ENCODE data around the gene HLTF. TPM values are rescaled to one million over a fixed set of nuclear protein-coding genes. Genes with fewer than 3 reads are reported as not detected.

Gene HLTF
- total RNA-seq, 1 donor from 2014 or later, result 15.9 TPM

- peaks cover 1% of the 10 kb centered on the region for H3K27me3 Mint-ChIP-seq (ENCODE audit: unreplicated experiment)
- TF ChIP-seq, protein P1, sequence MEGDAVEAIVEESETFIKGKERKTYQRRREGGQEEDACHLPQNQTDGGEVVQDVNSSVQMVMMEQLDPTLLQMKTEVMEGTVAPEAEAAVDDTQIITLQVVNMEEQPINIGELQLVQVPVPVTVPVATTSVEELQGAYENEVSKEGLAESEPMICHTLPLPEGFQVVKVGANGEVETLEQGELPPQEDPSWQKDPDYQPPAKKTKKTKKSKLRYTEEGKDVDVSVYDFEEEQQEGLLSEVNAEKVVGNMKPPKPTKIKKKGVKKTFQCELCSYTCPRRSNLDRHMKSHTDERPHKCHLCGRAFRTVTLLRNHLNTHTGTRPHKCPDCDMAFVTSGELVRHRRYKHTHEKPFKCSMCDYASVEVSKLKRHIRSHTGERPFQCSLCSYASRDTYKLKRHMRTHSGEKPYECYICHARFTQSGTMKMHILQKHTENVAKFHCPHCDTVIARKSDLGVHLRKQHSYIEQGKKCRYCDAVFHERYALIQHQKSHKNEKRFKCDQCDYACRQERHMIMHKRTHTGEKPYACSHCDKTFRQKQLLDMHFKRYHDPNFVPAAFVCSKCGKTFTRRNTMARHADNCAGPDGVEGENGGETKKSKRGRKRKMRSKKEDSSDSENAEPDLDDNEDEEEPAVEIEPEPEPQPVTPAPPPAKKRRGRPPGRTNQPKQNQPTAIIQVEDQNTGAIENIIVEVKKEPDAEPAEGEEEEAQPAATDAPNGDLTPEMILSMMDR (IDR thresholded peaks at IDR 0.05; ENCODE audit: unreplicated experiment), result no peak
- DNase-seq (ENCODE audit: low spot score), result no peak
- no peak overlapping the region for H3K27ac Mint-ChIP-seq (ENCODE audit: unreplicated experiment)
- H3K4me3 Mint-ChIP-seq (ENCODE audit: unreplicated experiment), result no peak overlapping the region
- H3K4me1 Mint-ChIP-seq (ENCODE audit: unreplicated experiment), result no peaks in the 10 kb centered on the region
- no peaks in the 10 kb centered on the region for H3K36me3 Mint-ChIP-seq (ENCODE audit: low read depth, unreplicated experiment)
- no peaks in the 10 kb centered on the region for H3K9me3 Mint-ChIP-seq (ENCODE audit: unreplicated experiment)
Measured at GRCh38 chr3:149118724-149119123, 32.4 kb upstream of the HLTF start.

- TF ChIP-seq, protein P1 (IDR thresholded peaks at IDR 0.05; ENCODE audit: unreplicated experiment), result no peak
- Mint-ChIP-seq H3K27me3 (ENCODE audit: unreplicated experiment) (peaks cover 1% of the 10 kb centered on the region), H3K27ac (ENCODE audit: unreplicated experiment) (no peak overlapping the region), H3K4me1 (ENCODE audit: unreplicated experiment) (no peaks in the 10 kb centered on the region), H3K9me3 (ENCODE audit: unreplicated experiment) (no peaks in the 10 kb centered on the region), H3K36me3 (ENCODE audit: low read depth, unreplicated experiment) (peaks cover 2% of the 10 kb centered on the region), H3K4me3 (ENCODE audit: unreplicated experiment) (no peak overlapping the region)
- DNase-seq (ENCODE audit: low spot score), result no peak
Measured at GRCh38 chr3:149115114-149115513, 28.8 kb upstream of the HLTF start.

- no peak overlapping the region for H3K27ac Mint-ChIP-seq (ENCODE audit: unreplicated experiment)
- peaks cover 1% of the 10 kb centered on the region for H3K27me3 Mint-ChIP-seq (ENCODE audit: unreplicated experiment)
- no peak for DNase-seq (ENCODE audit: low spot score)
Measured at GRCh38 chr3:149114458-149114857, 28.1 kb upstream of the HLTF start.

DNA sequence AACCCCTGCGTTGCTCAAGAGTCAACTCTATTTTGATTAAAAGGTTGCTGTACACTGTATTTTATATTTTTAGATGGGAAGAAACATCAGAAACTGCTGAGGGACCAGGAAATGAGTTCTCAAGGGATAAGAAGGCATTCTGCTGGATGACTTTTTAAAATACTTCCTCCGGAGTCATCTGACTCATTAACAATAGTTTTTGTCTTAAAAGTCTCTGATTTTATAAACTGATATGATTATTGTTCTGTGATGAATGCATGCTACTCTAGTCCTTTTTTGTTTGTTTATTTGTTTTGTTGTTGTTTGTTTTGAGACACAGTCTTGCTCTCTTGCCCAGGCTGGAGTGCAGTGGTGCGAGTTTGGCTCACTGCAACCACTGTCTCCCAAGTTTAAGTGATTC is 18.2 kb upstream of the HLTF start:
- Mint-ChIP-seq H3K36me3 (ENCODE audit: low read depth, unreplicated experiment) (no peaks in the 10 kb centered on the region), H3K27ac (ENCODE audit: unreplicated experiment) (no peak overlapping the region), H3K27me3 (ENCODE audit: unreplicated experiment) (peaks cover 1% of the 10 kb centered on the region), H3K4me3 (ENCODE audit: unreplicated experiment) (no peak overlapping the region), H3K4me1 (ENCODE audit: unreplicated experiment) (no peaks in the 10 kb centered on the region), H3K9me3 (ENCODE audit: unreplicated experiment) (peaks cover 5% of the 10 kb centered on the region)
- TF ChIP-seq, protein P1 (IDR thresholded peaks at IDR 0.05; ENCODE audit: unreplicated experiment), result no peak
- DNase-seq (ENCODE audit: low spot score), result no peak

More at GRCh38 chr3:149114458-149114857, 28.1 kb upstream of the HLTF start:
- TF ChIP-seq, protein P1 (IDR thresholded peaks at IDR 0.05; ENCODE audit: unreplicated experiment), result no peak
- no peak overlapping the region for H3K4me3 Mint-ChIP-seq (ENCODE audit: unreplicated experiment)
- no peaks in the 10 kb centered on the region for H3K9me3 Mint-ChIP-seq (ENCODE audit: unreplicated experiment)
- peaks cover 3% of the 10 kb centered on the region for H3K36me3 Mint-ChIP-seq (ENCODE audit: low read depth, unreplicated experiment)
- no peaks in the 10 kb centered on the region for H3K4me1 Mint-ChIP-seq (ENCODE audit: unreplicated experiment)

- H3K27ac Mint-ChIP-seq (ENCODE audit: unreplicated experiment), result no peak overlapping the region
- TF ChIP-seq, protein P1 (IDR thresholded peaks at IDR 0.05; ENCODE audit: unreplicated experiment), result no peak
- H3K9me3 Mint-ChIP-seq (ENCODE audit: unreplicated experiment), result peaks cover 5% of the 10 kb centered on the region
- H3K27me3 Mint-ChIP-seq (ENCODE audit: unreplicated experiment), result peaks cover 5% of the 10 kb centered on the region
- DNase-seq (ENCODE audit: low spot score), result no peak
- no peaks in the 10 kb centered on the region for H3K4me1 Mint-ChIP-seq (ENCODE audit: unreplicated experiment)
- no peak overlapping the region for H3K4me3 Mint-ChIP-seq (ENCODE audit: unreplicated experiment)
- peaks cover 3% of the 10 kb centered on the region for H3K36me3 Mint-ChIP-seq (ENCODE audit: low read depth, unreplicated experiment)
Measured at GRCh38 chr3:149101641-149102040, 15.3 kb upstream of the HLTF start.

All from endothelial cell (in vitro differentiated cells).